Occipital lobe (tissue), 2 donors: ENCODE measurements around the gene LPIN2. TPM values are rescaled to one million over a fixed set of nuclear protein-coding genes. Genes with fewer than 3 reads are reported as not detected.

Experiments
- small RNA-seq: library from RNA; depleted of rRNA; stranded (forward); fragments of <200 nt; gene quantifications from one replicate; pipeline ENCODE3, GENCODE V24; 2014
- total RNA-seq: library from RNA; depleted of rRNA; stranded (reverse); fragments of >200 nt; gene quantifications from one replicate; pipeline ENCODE4 v1.2.3, GENCODE V29; 2014

Gene LPIN2
- total RNA-seq, 1 donor from 2014 or later: 39.9 TPM

Small RNAs within 50 kb of the gene (small RNA-seq; reads per million reads assigned to genes)
- gene RF00156: not detected

Other genes with a start within 250 kb of the LPIN2 start
- gene EMILIN2, start 166.1 kb downstream of the LPIN2 start, total RNA-seq: 2.0 TPM
- 2.3 TPM for gene MYOM1, start 206.8 kb upstream of the LPIN2 start, total RNA-seq
- 49.9 TPM for gene MYL12A, start 234.7 kb upstream of the LPIN2 start, total RNA-seq
- 156 TPM for gene MYL12B, start 249.0 kb upstream of the LPIN2 start, total RNA-seq